Osteocyte (in vitro differentiated cells): ENCODE results near the gene LRRFIP2. TPM values are rescaled to one million over a fixed set of nuclear protein-coding genes. Genes with fewer than 3 reads are reported as not detected.
"Not testable (repeated sequence)": the region's sequence is repeated elsewhere in the genome, so short reads cannot be mapped to it uniquely, and the experiment has no call there.

Experiments used
- DNase-seq: peaks from one replicate; pipeline ENCODE4 v3.0.0; 2021; ENCODE audit warnings: mixed read lengths; ENCODE audit not compliant: unreplicated experiment; ENCODE audit errors: extremely low spot score
- H3K27ac Mint-ChIP-seq: one replicate; pipeline ENCODE4 v1.8.0; 2021; ENCODE audit warnings: mild to moderate bottlenecking, mixed read lengths; ENCODE audit not compliant: unreplicated experiment
- H3K27me3 Mint-ChIP-seq: one replicate; pipeline ENCODE4 v1.8.0; 2021; ENCODE audit warnings: mixed read lengths; ENCODE audit not compliant: unreplicated experiment
- H3K36me3 Mint-ChIP-seq: one replicate; pipeline ENCODE4 v1.8.0; 2021; ENCODE audit warnings: mixed read lengths; ENCODE audit not compliant: unreplicated experiment
- H3K4me1 Mint-ChIP-seq: one replicate; pipeline ENCODE4 v1.8.0; 2021; ENCODE audit warnings: mixed read lengths; ENCODE audit not compliant: unreplicated experiment
- H3K4me3 Mint-ChIP-seq: one replicate; pipeline ENCODE4 v1.8.0; 2021; ENCODE audit warnings: mild to moderate bottlenecking, moderate library complexity, mixed read lengths; ENCODE audit not compliant: unreplicated experiment
- H3K9me3 Mint-ChIP-seq: one replicate; pipeline ENCODE4 v1.8.0; 2021; ENCODE audit warnings: mixed read lengths; ENCODE audit not compliant: unreplicated experiment
- CTCF ChIP-seq: fragments of 200-600 bp; sonication (generic); IDR thresholded peaks from 2 replicates; pipeline ENCODE4 v1.5.0; 2021; ENCODE audit warnings: antibody characterized with exemption, mild to moderate bottlenecking, moderate library complexity
- total RNA-seq: library from RNA; stranded (reverse); gene quantifications from 2 replicates; pipeline ENCODE4 v1.2.1, GENCODE V29; 2021

The LRRFIP2 gene
- total RNA-seq, 1 donor from 2014 or later, result 43.2 TPM

GRCh38 chr3:37154668-37155314 is 19.6 kb downstream of the LRRFIP2 start:
- no peaks in the 10 kb centered on the region for H3K27me3 Mint-ChIP-seq
- H3K36me3 Mint-ChIP-seq, result peaks cover 22% of the 10 kb centered on the region
- no peaks in the 10 kb centered on the region for H3K9me3 Mint-ChIP-seq
- H3K4me1 Mint-ChIP-seq, result peaks cover 8% of the 10 kb centered on the region
- no peak overlapping the region for H3K27ac Mint-ChIP-seq
- DNase-seq, result no peak
- no peak overlapping the region for H3K4me3 Mint-ChIP-seq
- TF ChIP-seq CTCF, result no peak

- Mint-ChIP-seq H3K27ac (no peak overlapping the region), H3K4me3 (no peak overlapping the region), H3K4me1 (peaks cover 7% of the 10 kb centered on the region), H3K36me3 (peaks cover 35% of the 10 kb centered on the region), H3K27me3 (no peaks in the 10 kb centered on the region), H3K9me3 (no peaks in the 10 kb centered on the region)
- no peak for TF ChIP-seq CTCF
- no peak for DNase-seq
Measured at GRCh38 chr3:37150621-37151020, 23.8 kb downstream of the LRRFIP2 start.

- Mint-ChIP-seq H3K36me3 (peaks cover 35% of the 10 kb centered on the region), H3K4me3 (no peak overlapping the region), H3K27ac (no peak overlapping the region), H3K9me3 (no peaks in the 10 kb centered on the region), H3K27me3 (no peaks in the 10 kb centered on the region), H3K4me1 (no peaks in the 10 kb centered on the region)
- no peak for TF ChIP-seq CTCF
- no peak for DNase-seq
Measured at GRCh38 chr3:37149257-37149656, 25.1 kb downstream of the LRRFIP2 start.

- H3K27me3 Mint-ChIP-seq, result no peaks in the 10 kb centered on the region
- no peaks in the 10 kb centered on the region for H3K4me1 Mint-ChIP-seq
- no peak for TF ChIP-seq CTCF
- no peak for DNase-seq
- H3K9me3 Mint-ChIP-seq, result no peaks in the 10 kb centered on the region
- H3K27ac Mint-ChIP-seq, result no peak overlapping the region
- H3K4me3 Mint-ChIP-seq, result no peak overlapping the region
- peaks cover 39% of the 10 kb centered on the region for H3K36me3 Mint-ChIP-seq
Measured at GRCh38 chr3:37148208-37148607, 26.2 kb downstream of the LRRFIP2 start.

- Mint-ChIP-seq H3K27me3 (no peaks in the 10 kb centered on the region), H3K27ac (no peak overlapping the region), H3K4me1 (no peaks in the 10 kb centered on the region), H3K4me3 (no peak overlapping the region), H3K9me3 (peaks cover 3% of the 10 kb centered on the region), H3K36me3 (peaks cover 44% of the 10 kb centered on the region)
- DNase-seq, result no peak
- TF ChIP-seq CTCF, result no peak
Measured at GRCh38 chr3:37147666-37148065, 26.7 kb downstream of the LRRFIP2 start.

- not testable (repeated sequence) for H3K9me3 Mint-ChIP-seq, H3K27ac Mint-ChIP-seq
Measured at GRCh38 chr3:37146927-37147326, 27.5 kb downstream of the LRRFIP2 start.

More at GRCh38 chr3:37146927-37147326, 27.5 kb downstream of the LRRFIP2 start:
- DNase-seq, H3K4me1 Mint-ChIP-seq, H3K27me3 Mint-ChIP-seq, H3K4me3 Mint-ChIP-seq: not testable (repeated sequence)
- peaks cover 45% of the 10 kb centered on the region for H3K36me3 Mint-ChIP-seq
